CD4-positive, alpha-beta T cell treated with Interleukin-12 subunit alpha and Interleukin-12 subunit beta, for 1 hour (primary cell): ENCODE results near the gene SPEF1.

Experiments
- DNase-seq: peaks from one replicate; pipeline ENCODE4 v3.0.0-alpha.2; 2020

SPEF1 gene

GRCh38 chr20:3728354-3728753, 52.9 kb downstream of the SPEF1 start:
- DNase-seq: no peak
